RWPE2 (cell line): ENCODE data around the gene PXDN.
"Not testable (repeated sequence)": the region's sequence is repeated elsewhere in the genome, so short reads cannot be mapped to it uniquely, and the experiment has no call there.

Experiments
- ATAC-seq: fragments of 200-7000 bp; cut with Tn5 transposase; 3 replicates; pipeline ENCODE4 v1.9.1; 2021; ENCODE audit warnings: low read depth
- DNase-seq: peaks from one replicate; pipeline ENCODE4 v3.0.0-alpha.2; 2020; ENCODE audit warnings: low spot score
- H3K27ac ChIP-seq: fragments of 450-650 bp; 2 replicates; pipeline ENCODE4 v1.5.1; 2017; ENCODE audit warnings: mild to moderate bottlenecking; ENCODE audit not compliant: poor library complexity, severe bottlenecking
- H3K27me3 ChIP-seq: fragments of 250-450 bp; sonication (Bioruptor Pico); 2 replicates; pipeline ENCODE4 v1.5.1; 2021; ENCODE audit warnings: mild to moderate bottlenecking, moderate library complexity; ENCODE audit not compliant: insufficient read depth, poor library complexity, severe bottlenecking
- H3K36me3 ChIP-seq: fragments of 250-450 bp; sonication (Bioruptor Pico); 2 replicates; pipeline ENCODE4 v1.5.1; 2020; ENCODE audit warnings: low read depth, mild to moderate bottlenecking, moderate library complexity
- H3K4me1 ChIP-seq: fragments of 250-450 bp; sonication (Bioruptor Pico); 2 replicates; pipeline ENCODE4 v1.5.1; 2021; ENCODE audit warnings: mild to moderate bottlenecking, moderate library complexity; ENCODE audit not compliant: insufficient read depth, poor library complexity, severe bottlenecking
- H3K4me3 ChIP-seq: fragments of 250-450 bp; sonication (Bioruptor Pico); 2 replicates; pipeline ENCODE4 v1.5.1; 2021; ENCODE audit warnings: mild to moderate bottlenecking, moderate library complexity; ENCODE audit not compliant: severe bottlenecking
- H3K9me3 ChIP-seq: fragments of 250-450 bp; sonication (Bioruptor Pico); 2 replicates; pipeline ENCODE4 v1.5.1; 2021; ENCODE audit warnings: mild to moderate bottlenecking, moderate library complexity; ENCODE audit not compliant: severe bottlenecking
- CTCF ChIP-seq: fragments of 450-650 bp; IDR thresholded peaks from one replicate; pipeline ENCODE4 v1.5.1; 2017; ENCODE audit warnings: mild to moderate bottlenecking, moderate library complexity; ENCODE audit not compliant: poor library complexity, severe bottlenecking

The PXDN gene

GRCh38 chr2:1781291-1782080, 37.2 kb upstream of the PXDN start:
- Histone ChIP-seq H3K9me3 (no peaks in the 10 kb centered on the region), H3K4me3 (no peak overlapping the region), H3K27ac (no peak overlapping the region), H3K36me3 (no peaks in the 10 kb centered on the region), H3K27me3 (peaks cover 12% of the 10 kb centered on the region), H3K4me1 (no peaks in the 10 kb centered on the region)
- ATAC-seq (no peak), DNase-seq (no peak)
- no peak for TF ChIP-seq CTCF

DNA sequence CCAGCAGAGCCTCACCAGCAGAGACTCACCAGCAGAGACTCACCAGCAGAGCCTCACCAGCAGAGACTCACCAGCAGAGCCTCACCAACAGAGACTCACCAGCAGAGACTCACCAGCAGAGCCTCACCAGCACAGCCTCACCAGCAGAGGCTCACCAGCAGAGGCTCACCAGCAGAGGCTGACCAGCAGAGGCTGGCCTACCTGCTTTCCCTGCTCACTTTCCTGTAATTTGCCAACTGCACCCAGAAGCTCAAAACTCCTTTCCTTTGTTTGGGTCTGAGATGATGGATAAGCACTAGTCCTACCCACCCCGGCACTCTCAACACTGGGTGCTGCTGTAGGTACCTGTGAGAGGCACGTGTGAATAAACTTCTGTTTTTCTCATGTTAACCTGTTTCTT, 36.4 kb upstream of the PXDN start:
- Histone ChIP-seq H3K36me3 (no peaks in the 10 kb centered on the region), H3K27ac (no peak overlapping the region), H3K9me3 (no peaks in the 10 kb centered on the region), H3K4me3 (no peak overlapping the region), H3K4me1 (no peaks in the 10 kb centered on the region), H3K27me3 (peaks cover 12% of the 10 kb centered on the region)
- TF ChIP-seq CTCF, result no peak
- DNase-seq (no peak), ATAC-seq (no peak)

GRCh38 chr2:1780054-1780453, 35.7 kb upstream of the PXDN start:
- H3K4me1 ChIP-seq, ATAC-seq, H3K27ac ChIP-seq, H3K4me3 ChIP-seq, H3K9me3 ChIP-seq, H3K36me3 ChIP-seq, DNase-seq: not testable (repeated sequence)
- H3K27me3 ChIP-seq, result peaks cover 12% of the 10 kb centered on the region

DNA sequence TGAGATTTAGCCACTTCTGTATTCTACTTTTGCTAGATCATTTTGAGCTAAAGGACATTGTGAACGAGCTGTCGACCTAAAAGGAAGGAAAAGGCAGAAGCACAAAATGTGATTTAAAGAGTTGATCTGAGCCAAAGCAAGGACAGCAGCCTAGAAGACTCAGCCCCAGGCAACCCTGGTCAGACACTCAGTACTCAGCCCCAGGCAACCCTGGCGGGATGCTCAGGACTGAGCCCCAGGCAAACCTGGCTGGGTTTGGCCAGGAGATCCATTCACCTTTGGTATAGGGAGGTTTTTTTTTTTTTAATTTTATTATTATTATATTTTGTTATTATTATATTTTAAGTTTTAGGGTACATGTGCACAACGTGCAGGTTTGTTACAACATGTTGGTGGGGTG, 34.3 kb upstream of the PXDN start:
- Histone ChIP-seq H3K9me3 (no peaks in the 10 kb centered on the region), H3K27ac (no peak overlapping the region), H3K4me1 (no peaks in the 10 kb centered on the region), H3K4me3 (no peak overlapping the region), H3K36me3 (no peaks in the 10 kb centered on the region), H3K27me3 (no peaks in the 10 kb centered on the region)
- DNase-seq (no peak), ATAC-seq (no peak)
- no peak for TF ChIP-seq CTCF

- no peak for TF ChIP-seq CTCF
- Histone ChIP-seq H3K27ac (no peak overlapping the region), H3K36me3 (no peaks in the 10 kb centered on the region), H3K4me1 (no peaks in the 10 kb centered on the region), H3K4me3 (no peak overlapping the region), H3K9me3 (no peaks in the 10 kb centered on the region), H3K27me3 (no peaks in the 10 kb centered on the region)
- no peak for DNase-seq
- no peak for ATAC-seq
Observed at GRCh38 chr2:1777781-1778180, 33.5 kb upstream of the PXDN start.
